Activated naive CD8-positive, alpha-beta T cell treated with anti-CD3 and anti-CD28 coated beads, Interleukin-2, amount 10 ng/mL, durations not matched to agents 7 days and 5 days (primary cell): Measurements from ENCODE around the gene CIRBP. TPM values are rescaled to one million over a fixed set of nuclear protein-coding genes. Genes with fewer than 3 reads are reported as not detected.
"Not testable (repeated sequence)": the region's sequence is repeated elsewhere in the genome, so short reads cannot be mapped to it uniquely, and the experiment has no call there.

Source experiments
- ATAC-seq: fragments of 150-1000 bp; cut with Tn5 transposase; one replicate; pipeline ENCODE4 v1.10.0; 2021; ENCODE audit warnings: low read depth, moderate library complexity
- POLR2A ChIA-PET: fragments of 350-600 bp; sonication (Branson Sonifier 250); formaldehyde crosslinking; loops from one replicate; lab custom pipeline; 2021; ENCODE audit warnings: antibody characterized with exemption; lab: Charles Lee
- DNase-seq: peaks from one replicate; pipeline ENCODE4 v3.0.0; 2021
- H3K27ac Mint-ChIP-seq: one replicate; pipeline ENCODE4 v1.8.0; 2022; ENCODE audit warnings: mild to moderate bottlenecking, mixed read lengths
- H3K27me3 Mint-ChIP-seq: one replicate; pipeline ENCODE4 v1.8.0; 2022; ENCODE audit warnings: mild to moderate bottlenecking, moderate library complexity, mixed read lengths
- H3K36me3 Mint-ChIP-seq: one replicate; pipeline ENCODE4 v1.8.0; 2021; ENCODE audit warnings: mild to moderate bottlenecking, mixed read lengths
- H3K4me1 Mint-ChIP-seq: one replicate; pipeline ENCODE4 v1.8.0; 2021; ENCODE audit warnings: mixed read lengths
- H3K4me3 Mint-ChIP-seq: one replicate; pipeline ENCODE4 v1.8.0; 2022; ENCODE audit warnings: mild to moderate bottlenecking, moderate library complexity, mixed read lengths
- H3K9me3 Mint-ChIP-seq: one replicate; pipeline ENCODE4 v1.8.0; 2021; ENCODE audit warnings: mixed read lengths
- total RNA-seq, 2 experiments: library from RNA; stranded (reverse); gene quantifications; one replicate each; pipeline ENCODE4 v1.2.3, GENCODE V29; 2021

CIRBP gene
- total RNA-seq, 2 experiments from 2014 or later: 327 to 342 TPM

DNA sequence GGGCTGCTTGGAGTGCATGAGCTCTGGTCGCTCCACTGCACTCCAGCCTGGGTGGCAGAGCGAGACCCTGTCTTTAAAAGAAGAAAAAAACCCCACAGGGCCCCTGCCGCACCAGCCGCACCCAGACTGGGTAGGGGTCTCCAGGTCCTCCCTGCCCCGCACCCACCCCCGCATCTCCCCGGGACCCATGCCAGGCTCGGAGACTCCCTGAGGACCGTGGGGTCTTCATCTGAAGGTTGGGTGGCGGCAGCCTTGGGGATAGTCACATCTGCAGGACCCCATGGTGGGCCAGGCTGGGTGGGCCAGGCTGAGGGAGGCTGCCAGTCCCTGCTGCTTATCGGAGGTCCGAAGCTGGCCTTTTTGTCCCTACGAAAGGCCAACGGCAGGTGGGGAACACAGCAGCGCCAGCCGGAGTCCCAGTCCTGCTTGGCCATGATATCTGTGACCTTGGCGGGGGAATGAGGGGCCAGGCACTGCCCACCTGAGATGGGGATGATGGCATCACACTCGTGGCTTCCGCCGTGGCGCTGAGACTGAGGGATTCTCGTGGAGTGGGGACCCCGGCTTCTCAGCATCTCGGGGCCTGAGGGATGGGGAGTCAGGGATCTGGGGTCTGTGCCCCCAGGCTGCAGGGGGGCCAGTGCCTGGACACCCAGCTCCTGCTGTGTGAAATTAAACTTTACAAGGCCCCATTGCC lies 27.6 kb downstream of the CIRBP start:
- H3K4me3 Mint-ChIP-seq: no peak overlapping the region
- DNase-seq: no peak
- H3K9me3 Mint-ChIP-seq: no peaks in the 10 kb centered on the region
- POLR2A ChIA-PET: no interaction called here
- H3K4me1 Mint-ChIP-seq: no peaks in the 10 kb centered on the region
- ATAC-seq: no peak
- H3K27ac Mint-ChIP-seq: no peak overlapping the region
- peaks cover 11% of the 10 kb centered on the region for H3K27me3 Mint-ChIP-seq
- no peaks in the 10 kb centered on the region for H3K36me3 Mint-ChIP-seq

GRCh38 chr19:1298235-1298634 lies 29.1 kb downstream of the CIRBP start:
- Mint-ChIP-seq H3K27me3 (peaks cover 11% of the 10 kb centered on the region), H3K4me3 (no peak overlapping the region), H3K4me1 (no peaks in the 10 kb centered on the region), H3K36me3 (no peaks in the 10 kb centered on the region), H3K9me3 (no peaks in the 10 kb centered on the region), H3K27ac (no peak overlapping the region)
- DNase-seq (no peak), ATAC-seq (no peak)
- POLR2A ChIA-PET: no interaction called here

GRCh38 chr19:1299801-1300200 lies 30.7 kb downstream of the CIRBP start:
- no peak for DNase-seq
- no peak for ATAC-seq
- Mint-ChIP-seq H3K4me1 (no peaks in the 10 kb centered on the region), H3K9me3 (no peaks in the 10 kb centered on the region), H3K4me3 (no peak overlapping the region), H3K27me3 (peaks cover 8% of the 10 kb centered on the region), H3K27ac (no peak overlapping the region), H3K36me3 (no peaks in the 10 kb centered on the region)
- POLR2A ChIA-PET: no interaction called here

DNA sequence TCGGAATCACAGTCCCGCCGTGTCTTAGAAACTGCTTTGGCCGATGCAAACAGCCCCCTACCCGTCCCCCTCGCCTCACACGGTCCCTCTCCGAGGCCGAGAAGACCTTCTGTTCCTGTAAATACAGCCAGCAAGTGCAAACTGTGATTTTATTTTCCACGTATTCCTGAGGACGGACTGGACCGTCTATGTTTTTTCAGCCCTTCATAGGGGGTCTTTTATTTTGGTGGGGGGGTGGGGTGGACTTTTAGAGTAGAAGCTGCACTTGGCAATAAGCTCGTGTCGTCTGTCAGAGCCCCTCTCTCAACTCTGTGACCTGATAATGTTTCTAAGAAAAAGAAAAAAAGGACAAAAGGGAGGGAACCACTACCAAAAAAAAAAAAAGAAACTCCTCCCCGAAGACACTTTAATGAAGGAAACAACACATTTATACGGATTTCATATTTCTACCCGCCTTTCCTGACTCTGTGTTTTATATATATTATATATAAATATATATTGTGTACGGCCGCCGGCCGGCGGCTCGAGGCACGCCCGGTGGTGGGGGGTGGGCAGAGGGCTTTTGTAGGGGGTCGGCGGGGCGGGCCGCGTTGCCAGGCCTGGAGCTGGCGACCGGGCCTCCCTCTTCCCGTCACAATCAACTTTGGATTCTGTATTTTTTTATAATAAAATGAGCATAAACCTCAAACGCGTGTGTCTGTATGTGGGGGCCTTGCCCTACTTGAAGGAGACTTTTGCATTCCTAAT lies 31.8 kb downstream of the CIRBP start:
- Mint-ChIP-seq H3K27me3 (peaks cover 4% of the 10 kb centered on the region), H3K9me3 (no peaks in the 10 kb centered on the region), H3K27ac (no peak overlapping the region), H3K36me3 (no peaks in the 10 kb centered on the region), H3K4me1 (no peaks in the 10 kb centered on the region), H3K4me3 (no peak overlapping the region)
- DNase-seq: no peak
- ATAC-seq: no peak
- POLR2A ChIA-PET: no interaction called here

DNA sequence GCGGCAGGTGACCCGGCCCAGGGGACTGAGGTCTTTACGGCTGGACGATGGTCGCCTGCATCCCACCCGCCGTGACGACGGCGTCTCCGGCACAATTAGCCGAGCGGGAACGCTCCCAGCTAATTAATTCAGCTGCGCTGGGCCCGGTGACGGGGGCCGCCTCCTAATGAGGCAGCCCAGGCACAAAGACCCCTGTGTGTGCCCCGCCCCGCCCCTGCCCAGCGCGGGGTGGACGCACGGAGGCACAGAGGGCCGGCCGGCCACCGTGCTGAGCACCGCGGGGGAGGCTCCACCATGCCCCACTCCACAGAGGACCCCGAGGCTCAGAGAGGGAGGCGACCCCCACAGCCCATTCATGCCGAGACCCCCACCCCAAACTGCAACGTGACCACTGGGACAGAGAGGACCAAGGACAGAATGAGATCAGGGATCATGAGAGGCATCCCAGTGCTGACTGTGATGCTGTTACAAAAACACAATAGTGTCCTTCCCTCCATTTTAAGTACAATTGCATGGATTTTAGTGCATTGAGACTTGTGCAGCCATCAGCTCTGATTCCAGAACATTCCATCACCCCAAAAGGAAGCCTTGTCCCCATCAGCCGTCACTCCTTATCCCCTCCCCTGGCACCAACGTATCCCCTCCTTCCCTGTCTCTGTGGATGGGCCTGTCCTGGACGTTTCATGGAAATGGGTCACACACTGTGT lies 33.6 kb downstream of the CIRBP start:
- ATAC-seq (no peak), DNase-seq (no peak)
- Mint-ChIP-seq H3K36me3 (no peaks in the 10 kb centered on the region), H3K4me3 (no peak overlapping the region), H3K27me3 (peaks cover 4% of the 10 kb centered on the region), H3K4me1 (no peaks in the 10 kb centered on the region), H3K27ac (no peak overlapping the region), H3K9me3 (no peaks in the 10 kb centered on the region)
- POLR2A ChIA-PET: no interaction called here

GRCh38 chr19:1304197-1304924 lies 35.2 kb downstream of the CIRBP start:
- Mint-ChIP-seq H3K9me3 (no peaks in the 10 kb centered on the region), H3K27ac (no peak overlapping the region), H3K4me1 (no peaks in the 10 kb centered on the region), H3K4me3 (no peak overlapping the region), H3K27me3 (no peaks in the 10 kb centered on the region), H3K36me3 (no peaks in the 10 kb centered on the region)
- ATAC-seq (no peak), DNase-seq (no peak)
- POLR2A ChIA-PET: no interaction called here

- H3K4me3 Mint-ChIP-seq, H3K36me3 Mint-ChIP-seq, H3K27me3 Mint-ChIP-seq, H3K27ac Mint-ChIP-seq, ATAC-seq, DNase-seq, H3K9me3 Mint-ChIP-seq, POLR2A ChIA-PET, H3K4me1 Mint-ChIP-seq: not testable (repeated sequence)
Observed at GRCh38 chr19:1305354-1305753, 36.2 kb downstream of the CIRBP start.

- POLR2A ChIA-PET: no interaction called here
- H3K9me3 Mint-ChIP-seq: no peaks in the 10 kb centered on the region
- no peaks in the 10 kb centered on the region for H3K36me3 Mint-ChIP-seq
- DNase-seq (no peak), ATAC-seq (no peak)
- H3K27me3 Mint-ChIP-seq: no peaks in the 10 kb centered on the region
- no peak overlapping the region for H3K4me3 Mint-ChIP-seq
- H3K4me1 Mint-ChIP-seq: no peaks in the 10 kb centered on the region
- H3K27ac Mint-ChIP-seq: no peak overlapping the region
Observed at GRCh38 chr19:1307320-1307719, 38.2 kb downstream of the CIRBP start.

DNA sequence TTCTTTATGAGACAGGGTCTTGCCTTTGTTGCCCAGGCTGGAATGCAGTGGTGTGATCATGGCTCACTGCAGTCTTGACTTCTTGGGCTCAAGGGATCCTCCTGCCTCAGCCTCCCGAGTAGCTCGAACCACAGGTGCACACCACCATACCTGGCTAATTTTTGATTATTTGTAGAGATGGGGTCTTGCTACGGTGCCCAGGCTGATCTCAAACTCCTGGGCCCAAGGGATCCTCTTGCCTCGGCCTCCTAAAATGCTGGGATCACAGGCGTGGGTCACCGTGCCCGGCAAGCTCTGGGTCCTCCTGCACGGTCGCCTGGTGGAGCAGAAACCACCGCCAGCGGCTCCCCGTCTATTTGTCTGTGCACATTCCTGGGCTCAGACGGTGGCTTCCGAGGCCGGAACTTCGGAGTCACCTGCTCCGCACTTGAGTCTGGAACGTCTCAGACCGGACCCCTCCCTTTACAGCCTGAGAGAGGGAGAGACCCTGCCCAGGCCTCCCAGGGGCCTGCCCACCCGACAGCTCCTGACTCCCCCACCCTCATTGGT lies 38.7 kb downstream of the CIRBP start:
- ATAC-seq: no peak
- no peak overlapping the region for H3K4me3 Mint-ChIP-seq
- no peaks in the 10 kb centered on the region for H3K36me3 Mint-ChIP-seq
- H3K4me1 Mint-ChIP-seq: no peaks in the 10 kb centered on the region
- H3K27me3 Mint-ChIP-seq: no peaks in the 10 kb centered on the region
- POLR2A ChIA-PET: no interaction called here
- no peak for DNase-seq
- H3K9me3 Mint-ChIP-seq: no peaks in the 10 kb centered on the region
- H3K27ac Mint-ChIP-seq: no peak overlapping the region

- Mint-ChIP-seq H3K27me3 (peaks cover 1% of the 10 kb centered on the region), H3K27ac (no peak overlapping the region), H3K4me1 (no peaks in the 10 kb centered on the region), H3K4me3 (no peak overlapping the region), H3K9me3 (no peaks in the 10 kb centered on the region), H3K36me3 (no peaks in the 10 kb centered on the region)
- ATAC-seq: no peak
- POLR2A ChIA-PET: no interaction called here
- DNase-seq: no peak
Observed at GRCh38 chr19:1308718-1309117, 39.6 kb downstream of the CIRBP start.

DNA sequence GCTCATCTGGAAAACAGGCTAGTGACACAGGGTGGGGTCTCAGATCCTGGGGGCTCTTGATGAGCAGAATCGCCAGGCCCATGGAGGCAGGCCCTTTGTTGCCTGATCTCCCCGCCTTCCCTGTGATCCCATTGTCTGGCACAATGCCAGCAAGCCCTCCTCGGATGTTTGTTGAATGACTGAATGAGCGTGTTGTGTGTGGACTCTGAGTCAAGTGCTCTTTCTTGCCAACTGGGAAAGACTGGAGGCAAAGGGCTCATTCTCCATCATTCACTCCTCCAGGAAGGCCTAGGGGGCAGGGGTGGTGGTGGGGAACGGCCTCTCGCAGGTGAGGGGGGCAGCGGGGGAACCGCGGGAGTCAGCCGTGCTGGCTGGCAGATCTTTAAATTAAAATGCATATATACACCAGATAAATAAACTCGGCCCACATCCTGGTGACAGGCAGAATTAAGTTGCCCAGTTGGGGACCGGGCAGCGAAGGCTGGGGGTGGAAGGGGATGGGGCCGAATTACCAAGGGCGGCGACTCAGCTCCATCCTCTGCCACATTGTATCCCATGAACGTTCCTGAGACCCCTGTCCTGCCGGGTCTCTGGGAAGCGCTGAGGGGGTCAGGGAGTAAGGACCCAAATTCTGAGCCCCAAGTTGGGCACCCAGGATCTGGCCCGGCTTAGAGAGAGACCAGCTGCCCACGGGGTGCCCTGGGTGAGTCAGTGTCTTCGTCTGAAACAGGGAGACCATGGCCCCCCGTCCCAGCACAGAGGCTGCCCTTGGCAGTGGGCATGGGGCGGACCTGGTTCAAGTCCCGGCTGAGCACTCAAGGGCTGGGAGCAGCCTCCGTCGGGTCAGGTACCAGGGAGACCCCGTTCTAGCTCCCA lies 41.1 kb downstream of the CIRBP start:
- ATAC-seq: no peak
- peaks cover 7% of the 10 kb centered on the region for H3K27me3 Mint-ChIP-seq
- no peaks in the 10 kb centered on the region for H3K36me3 Mint-ChIP-seq
- POLR2A ChIA-PET: no interaction called here
- no peak overlapping the region for H3K27ac Mint-ChIP-seq
- H3K4me1 Mint-ChIP-seq: no peaks in the 10 kb centered on the region
- no peak for DNase-seq
- no peaks in the 10 kb centered on the region for H3K9me3 Mint-ChIP-seq
- H3K4me3 Mint-ChIP-seq: no peak overlapping the region

GRCh38 chr19:1310853-1311180 lies 41.7 kb downstream of the CIRBP start:
- no peak for ATAC-seq
- Mint-ChIP-seq H3K4me3 (no peak overlapping the region), H3K27me3 (peaks cover 7% of the 10 kb centered on the region), H3K9me3 (no peaks in the 10 kb centered on the region), H3K36me3 (no peaks in the 10 kb centered on the region), H3K27ac (no peak overlapping the region), H3K4me1 (no peaks in the 10 kb centered on the region)
- DNase-seq: no peak
- POLR2A ChIA-PET: no interaction called here
